Measurements from ENCODE around the gene MRPL34.

The MRPL34 gene

DNA sequence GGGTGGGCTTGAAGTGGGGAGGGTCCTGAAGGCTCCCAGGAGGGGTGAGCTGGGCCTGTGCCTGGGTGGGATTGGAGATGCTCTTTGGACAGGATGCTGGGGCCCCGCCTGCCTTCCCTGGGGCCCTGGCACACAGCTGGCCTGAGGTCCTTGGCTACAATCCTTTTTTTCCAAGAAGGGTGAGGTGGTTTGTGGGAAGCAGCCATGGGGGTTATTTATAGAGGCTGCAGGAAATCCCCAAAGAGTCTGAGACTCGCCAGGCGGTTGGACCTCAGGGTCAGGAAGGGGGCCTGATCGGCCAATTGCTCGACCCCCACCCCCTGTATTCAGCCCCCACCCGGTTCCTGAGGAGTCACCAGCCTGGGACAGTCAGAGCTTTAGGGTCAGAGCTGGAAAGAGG is 41.7 kb downstream of the MRPL34 start:
- H3K4me3 ChIP-seq (ENCODE audit: insufficient read depth, low read depth, low read length) = no peak overlapping the region
- H3K27me3 ChIP-seq (ENCODE audit: control insufficient read depth, insufficient read depth, low read length, poor library complexity, severe bottlenecking) = no peaks in the 10 kb centered on the region
- H3K4me1 ChIP-seq (ENCODE audit: control insufficient read depth, insufficient read depth, low read length) = no peaks in the 10 kb centered on the region
- no peaks in the 10 kb centered on the region for H3K9me3 ChIP-seq (ENCODE audit: control insufficient read depth, low read length)
- no peak overlapping the region for H3K27ac ChIP-seq (ENCODE audit: insufficient read depth, low read depth, low read length, poor library complexity, severe bottlenecking)
- 68 to 74% methylated on average over 6 of the region's 6 CpGs for WGBS, 2 experiments
- H3K36me3 ChIP-seq (ENCODE audit: control insufficient read depth, insufficient read depth, low read length) = no peaks in the 10 kb centered on the region

DNA sequence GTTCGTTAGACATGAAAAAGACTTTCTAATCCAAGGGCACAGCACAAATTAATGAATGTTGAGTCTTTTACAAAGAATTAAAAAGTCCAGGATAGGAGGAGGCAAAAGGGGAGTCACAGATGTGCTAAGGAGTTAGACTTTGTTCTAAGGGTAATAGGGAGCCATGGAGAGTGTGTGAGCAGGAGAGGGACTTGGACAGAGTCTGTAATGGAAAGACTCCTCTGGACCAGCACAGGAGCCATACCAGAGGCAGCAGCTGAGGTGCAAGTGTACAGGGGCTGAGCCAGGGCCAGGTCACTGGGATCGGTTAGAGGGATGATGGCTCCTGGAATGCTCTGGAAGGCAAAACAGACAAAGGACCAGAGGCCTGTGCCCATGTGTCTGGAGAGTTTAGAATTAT is 42.2 kb downstream of the MRPL34 start:
- 90 to 91% methylated on average over 2 of the region's 2 CpGs for WGBS, 2 experiments
- no peak overlapping the region for H3K27ac ChIP-seq (ENCODE audit: insufficient read depth, low read depth, low read length, poor library complexity, severe bottlenecking)
- H3K9me3 ChIP-seq (ENCODE audit: control insufficient read depth, low read length) = no peaks in the 10 kb centered on the region
- H3K4me3 ChIP-seq (ENCODE audit: insufficient read depth, low read depth, low read length) = no peak overlapping the region
- no peaks in the 10 kb centered on the region for H3K4me1 ChIP-seq (ENCODE audit: control insufficient read depth, insufficient read depth, low read length)
- H3K36me3 ChIP-seq (ENCODE audit: control insufficient read depth, insufficient read depth, low read length) = no peaks in the 10 kb centered on the region
- H3K27me3 ChIP-seq (ENCODE audit: control insufficient read depth, insufficient read depth, low read length, poor library complexity, severe bottlenecking) = no peaks in the 10 kb centered on the region

GRCh38 chr19:17348700-17349099 is 43.0 kb downstream of the MRPL34 start:
- no peak overlapping the region for H3K27ac ChIP-seq (ENCODE audit: insufficient read depth, low read depth, low read length, poor library complexity, severe bottlenecking)
- 14 to 15% methylated on average over 12 of the region's 12 CpGs for WGBS, 2 experiments
- no peaks in the 10 kb centered on the region for H3K9me3 ChIP-seq (ENCODE audit: control insufficient read depth, low read length)
- no peaks in the 10 kb centered on the region for H3K27me3 ChIP-seq (ENCODE audit: control insufficient read depth, insufficient read depth, low read length, poor library complexity, severe bottlenecking)
- no peak overlapping the region for H3K4me3 ChIP-seq (ENCODE audit: insufficient read depth, low read depth, low read length)
- H3K36me3 ChIP-seq (ENCODE audit: control insufficient read depth, insufficient read depth, low read length) = no peaks in the 10 kb centered on the region
- H3K4me1 ChIP-seq (ENCODE audit: control insufficient read depth, insufficient read depth, low read length) = no peaks in the 10 kb centered on the region

DNA sequence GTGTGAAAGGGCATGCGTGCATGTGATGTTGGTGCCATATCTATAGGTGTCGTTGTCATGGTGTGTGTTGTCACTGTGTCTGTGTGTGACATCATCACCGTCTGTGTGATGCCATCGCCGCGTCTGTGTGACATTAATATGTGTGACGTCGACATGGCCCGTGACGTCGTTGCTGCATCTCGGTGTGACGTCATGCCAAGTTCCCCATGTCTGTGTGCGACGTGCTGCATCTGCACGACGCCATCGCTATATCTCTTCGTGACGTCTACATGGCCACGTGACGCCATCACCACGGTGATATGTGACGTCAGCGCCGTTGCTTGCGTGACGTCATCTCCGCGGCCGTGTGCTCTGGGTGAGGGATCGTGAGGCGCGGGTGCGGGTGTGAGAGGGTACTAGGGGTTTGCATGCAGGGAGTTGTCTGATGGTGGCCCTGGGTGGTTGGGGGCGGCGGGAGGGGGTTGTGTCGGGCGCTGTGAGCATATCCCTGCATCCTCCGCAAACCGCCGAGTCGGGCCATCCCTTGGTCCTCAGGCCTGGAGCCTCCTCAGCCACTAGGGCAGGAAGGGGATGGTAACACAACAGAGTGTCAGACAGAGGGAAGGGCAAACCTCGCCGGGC is 46.3 kb downstream of the MRPL34 start:
- H3K4me1 ChIP-seq (ENCODE audit: control insufficient read depth, insufficient read depth, low read length) = no peaks in the 10 kb centered on the region
- 95 to 96% methylated on average over 45 of the region's 45 CpGs for WGBS, 2 experiments
- no peak overlapping the region for H3K4me3 ChIP-seq (ENCODE audit: insufficient read depth, low read depth, low read length)
- H3K9me3 ChIP-seq (ENCODE audit: control insufficient read depth, low read length) = no peaks in the 10 kb centered on the region
- no peaks in the 10 kb centered on the region for H3K27me3 ChIP-seq (ENCODE audit: control insufficient read depth, insufficient read depth, low read length, poor library complexity, severe bottlenecking)
- no peak overlapping the region for H3K27ac ChIP-seq (ENCODE audit: insufficient read depth, low read depth, low read length, poor library complexity, severe bottlenecking)
- no peaks in the 10 kb centered on the region for H3K36me3 ChIP-seq (ENCODE audit: control insufficient read depth, insufficient read depth, low read length)

DNA sequence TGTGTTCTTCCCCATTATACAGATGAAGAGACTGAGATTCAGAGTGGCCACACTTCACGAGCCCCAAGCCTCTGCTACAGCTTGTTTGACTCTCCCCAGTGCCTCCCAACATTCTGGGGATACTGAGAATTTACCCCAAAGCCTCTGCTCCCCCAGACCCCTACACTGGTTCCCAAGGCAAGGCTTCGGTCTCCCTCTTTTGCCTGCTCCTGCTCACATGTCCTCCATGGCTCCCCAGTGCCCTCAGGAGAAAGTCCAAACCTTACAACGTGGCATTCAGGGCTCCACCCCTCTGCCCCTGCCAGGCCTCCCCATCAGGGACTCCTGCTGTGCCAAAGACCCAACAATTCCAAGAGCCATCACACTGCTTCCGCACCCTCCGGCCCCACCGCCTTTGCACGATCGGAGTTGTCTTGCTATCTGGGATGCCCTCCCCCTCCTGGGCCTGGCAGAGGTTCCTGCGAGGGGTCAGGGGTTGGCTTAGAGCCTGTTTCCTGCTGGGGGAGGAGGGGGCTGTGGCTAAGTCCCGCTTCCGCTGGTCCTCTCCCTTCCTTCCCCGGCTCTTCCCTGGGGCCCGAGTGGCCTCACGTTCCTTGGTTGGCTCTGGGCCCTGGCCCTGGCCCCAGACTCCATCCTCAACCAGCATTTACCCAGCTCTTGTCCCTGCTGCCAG is 47.1 kb downstream of the MRPL34 start:
- no peaks in the 10 kb centered on the region for H3K27me3 ChIP-seq (ENCODE audit: control insufficient read depth, insufficient read depth, low read length, poor library complexity, severe bottlenecking)
- no peaks in the 10 kb centered on the region for H3K36me3 ChIP-seq (ENCODE audit: control insufficient read depth, insufficient read depth, low read length)
- no peaks in the 10 kb centered on the region for H3K4me1 ChIP-seq (ENCODE audit: control insufficient read depth, insufficient read depth, low read length)
- no peak overlapping the region for H3K4me3 ChIP-seq (ENCODE audit: insufficient read depth, low read depth, low read length)
- H3K27ac ChIP-seq (ENCODE audit: insufficient read depth, low read depth, low read length, poor library complexity, severe bottlenecking) = no peak overlapping the region
- 77 to 79% methylated on average over 14 of the region's 14 CpGs for WGBS, 2 experiments
- no peaks in the 10 kb centered on the region for H3K9me3 ChIP-seq (ENCODE audit: control insufficient read depth, low read length)

DNA sequence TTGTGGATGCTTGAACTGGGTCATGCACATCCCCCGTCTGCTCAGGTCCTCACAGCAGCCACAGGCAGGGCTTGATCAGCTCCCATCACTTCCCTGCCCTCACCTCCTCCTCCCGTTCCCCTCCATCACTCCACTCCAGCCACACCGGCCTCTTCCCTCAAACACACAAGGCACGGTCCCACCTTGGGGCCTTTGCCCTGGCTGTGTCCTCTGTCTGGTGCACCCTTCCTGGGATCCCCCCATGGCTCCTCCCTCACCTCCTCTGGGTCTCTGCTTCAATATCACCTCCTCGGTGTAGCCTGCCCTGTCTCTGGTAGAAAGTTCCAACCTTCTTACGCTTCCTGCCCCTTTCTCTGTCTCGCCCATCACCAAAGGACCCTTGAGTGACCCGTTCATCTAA is 47.7 kb downstream of the MRPL34 start:
- 89 to 91% methylated on average over 8 of the region's 8 CpGs for WGBS, 2 experiments
- Histone ChIP-seq H3K36me3 (ENCODE audit: control insufficient read depth, insufficient read depth, low read length) (no peaks in the 10 kb centered on the region), H3K9me3 (ENCODE audit: control insufficient read depth, low read length) (no peaks in the 10 kb centered on the region), H3K4me1 (ENCODE audit: control insufficient read depth, insufficient read depth, low read length) (no peaks in the 10 kb centered on the region), H3K4me3 (ENCODE audit: insufficient read depth, low read depth, low read length) (no peak overlapping the region), H3K27ac (ENCODE audit: insufficient read depth, low read depth, low read length, poor library complexity, severe bottlenecking) (no peak overlapping the region), H3K27me3 (ENCODE audit: control insufficient read depth, insufficient read depth, low read length, poor library complexity, severe bottlenecking) (no peaks in the 10 kb centered on the region)
